ENCODE data around the gene SKIC8. TPM values are rescaled to one million over a fixed set of nuclear protein-coding genes. Genes with fewer than 3 reads are reported as not detected.

The SKIC8 gene
- total and polyA plus RNA-seq, 2 donors: 47.4 to 66.2 TPM

Small RNAs within 50 kb of the gene (small RNA-seq; reads per million reads assigned to genes)
- not detected for gene AC090607.5

Other genes with a start within 250 kb of the SKIC8 start
- gene TBC1D2B, start 221.9 kb downstream of the SKIC8 start, total RNA-seq: 55.0 TPM
- gene TBC1D2B, start 221.9 kb downstream of the SKIC8 start, polyA plus RNA-seq: 31.6 TPM
- gene SH2D7, start 207.0 kb downstream of the SKIC8 start, total RNA-seq: not detected
- gene SH2D7, start 207.0 kb downstream of the SKIC8 start, polyA plus RNA-seq: not detected
- gene CIB2, start 168.2 kb downstream of the SKIC8 start, total RNA-seq: 11.4 TPM
- 6.9 TPM for gene CIB2, start 168.2 kb downstream of the SKIC8 start, polyA plus RNA-seq
- gene IDH3A, start 150.2 kb downstream of the SKIC8 start, total RNA-seq: 24.8 TPM
- 39.4 TPM for gene IDH3A, start 150.2 kb downstream of the SKIC8 start, polyA plus RNA-seq
- 1.1 TPM for gene ACSBG1, start 65.0 kb downstream of the SKIC8 start, total RNA-seq
- 0.25 TPM for gene ACSBG1, start 65.0 kb downstream of the SKIC8 start, polyA plus RNA-seq
- gene DNAJA4, start 35.0 kb downstream of the SKIC8 start, total RNA-seq: 23.4 TPM
- 18.5 TPM for gene DNAJA4, start 35.0 kb downstream of the SKIC8 start, polyA plus RNA-seq
- 5.9 TPM for gene CRABP1, start 40.7 kb upstream of the SKIC8 start, total RNA-seq
- gene CRABP1, start 40.7 kb upstream of the SKIC8 start, polyA plus RNA-seq: 0.20 TPM
- gene IREB2, start 138.6 kb upstream of the SKIC8 start, total RNA-seq: 87.5 TPM
- 16.4 TPM for gene IREB2, start 138.6 kb upstream of the SKIC8 start, polyA plus RNA-seq
- 7.1 TPM for gene HYKK, start 208.0 kb upstream of the SKIC8 start, total RNA-seq
- 4.8 TPM for gene HYKK, start 208.0 kb upstream of the SKIC8 start, polyA plus RNA-seq
- gene PSMA4, start 240.8 kb upstream of the SKIC8 start, total RNA-seq: 194 TPM
- gene PSMA4, start 240.8 kb upstream of the SKIC8 start, polyA plus RNA-seq: 183 TPM